Measurements from ENCODE around the gene GLG1. TPM values are rescaled to one million over a fixed set of nuclear protein-coding genes. Genes with fewer than 3 reads are reported as not detected.
"Not testable (repeated sequence)": the region's sequence is repeated elsewhere in the genome, so short reads cannot be mapped to it uniquely, and the experiment has no call there.

GLG1 gene
- total RNA-seq, 1 donor from 2014 or later = 158 TPM

DNA sequence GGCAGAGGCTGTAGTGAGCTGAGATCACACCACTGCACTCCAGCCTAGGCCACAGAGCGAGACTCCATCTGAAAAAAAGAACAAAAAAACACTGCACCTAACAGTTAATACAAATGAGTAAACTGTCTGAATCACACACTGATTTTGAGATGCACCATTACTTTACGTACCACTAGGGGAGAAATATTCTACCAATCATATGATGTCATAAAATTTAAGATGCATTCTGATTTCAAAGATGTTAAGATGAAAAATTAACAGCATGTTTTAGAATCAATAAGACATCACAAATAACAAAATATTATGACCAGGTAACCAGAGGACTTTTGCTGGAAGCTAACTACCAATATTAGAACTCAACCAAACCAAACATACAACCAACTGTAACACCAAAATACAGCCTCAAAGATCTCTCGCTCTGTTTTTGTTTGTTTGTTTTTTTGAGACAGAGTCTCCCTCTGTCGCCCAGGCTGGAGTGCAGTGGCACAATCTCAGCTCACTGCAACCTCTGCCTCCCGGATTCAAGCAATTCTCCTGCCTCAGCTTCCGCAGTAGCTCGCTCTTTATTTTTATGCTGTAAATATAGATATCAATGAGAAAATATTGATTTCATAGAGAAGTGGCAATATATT lies 31.6 kb downstream of the GLG1 start:
- no peak for DNase-seq

DNA sequence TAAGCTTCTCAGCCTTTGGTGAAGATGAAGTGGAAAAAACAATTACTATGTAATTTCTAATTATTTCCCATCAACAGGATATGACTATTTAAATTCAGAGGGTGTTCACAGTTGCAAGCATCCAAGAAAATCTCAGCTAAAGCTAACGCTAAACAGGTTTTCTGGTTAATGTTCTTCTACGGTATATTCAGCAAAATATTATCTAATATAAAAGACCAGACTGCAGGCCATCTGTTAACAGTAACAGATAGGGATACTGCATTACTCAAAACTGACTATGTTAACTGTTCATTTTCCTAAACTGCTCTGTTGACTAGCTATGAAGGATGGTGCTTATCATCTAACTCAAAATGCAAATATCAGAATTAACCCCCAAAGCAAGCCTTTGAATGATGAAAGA lies 32.8 kb downstream of the GLG1 start:
- DNase-seq = no peak

DNA sequence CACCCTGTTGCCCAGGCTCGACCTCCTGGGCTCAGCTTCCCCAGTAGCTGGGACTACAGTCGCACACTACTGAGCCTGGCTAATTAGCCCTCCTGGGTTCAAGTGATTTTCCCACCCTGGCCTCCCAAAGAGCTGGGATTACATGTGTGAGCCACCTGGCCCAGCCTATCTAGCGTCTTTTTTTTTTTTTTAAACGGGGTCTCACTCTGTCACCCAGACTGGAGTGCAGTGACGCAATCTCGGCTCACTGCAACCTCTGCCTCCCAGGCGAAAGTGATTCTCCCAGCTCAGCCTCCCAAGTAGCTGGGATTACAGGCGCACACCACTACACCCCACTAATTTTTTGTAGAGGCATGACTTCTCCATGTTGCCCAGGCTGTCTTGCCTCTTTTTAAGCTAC lies 33.3 kb downstream of the GLG1 start:
- DNase-seq = no peak

DNA sequence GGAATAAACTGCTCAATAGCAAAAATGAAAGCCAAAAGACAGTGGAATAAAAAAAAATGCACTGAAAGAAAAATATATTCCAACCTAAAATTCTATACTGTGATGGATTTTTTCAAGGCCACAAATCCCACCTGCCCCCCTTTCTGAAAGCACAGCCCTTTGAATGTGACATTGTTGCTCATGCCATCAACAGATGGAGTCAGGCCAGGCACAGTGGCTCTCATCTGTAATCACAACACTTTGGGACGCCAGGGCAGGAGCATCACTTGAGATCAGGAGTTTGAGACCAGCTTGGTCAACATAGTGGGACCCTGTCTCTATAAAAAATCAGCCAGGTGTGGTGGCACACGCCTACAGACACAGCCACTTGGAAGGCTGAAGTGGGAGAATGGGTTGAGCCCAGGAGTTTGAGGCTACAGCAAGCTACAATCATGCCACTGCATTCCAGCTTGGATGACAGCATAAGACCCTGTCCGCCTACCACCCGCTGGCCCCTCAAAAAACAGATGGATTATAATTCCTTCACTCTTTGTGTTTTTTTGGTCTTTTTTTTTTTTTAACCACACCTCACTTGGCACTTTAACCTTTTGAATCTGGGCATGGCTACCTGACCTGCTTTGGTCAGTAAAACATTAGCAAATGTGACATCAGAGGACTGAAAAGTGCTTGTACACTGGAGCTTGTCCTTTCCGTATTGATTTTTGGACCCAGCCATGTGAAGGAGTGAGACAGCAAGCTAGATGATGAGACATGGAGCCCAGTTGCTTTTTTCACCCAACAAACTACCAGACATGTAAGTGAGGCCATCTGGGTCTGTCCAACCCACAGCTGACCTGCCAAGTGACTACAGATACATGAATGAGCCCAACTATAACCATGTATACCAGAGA lies 36.3 kb downstream of the GLG1 start:
- no peak for DNase-seq

DNA sequence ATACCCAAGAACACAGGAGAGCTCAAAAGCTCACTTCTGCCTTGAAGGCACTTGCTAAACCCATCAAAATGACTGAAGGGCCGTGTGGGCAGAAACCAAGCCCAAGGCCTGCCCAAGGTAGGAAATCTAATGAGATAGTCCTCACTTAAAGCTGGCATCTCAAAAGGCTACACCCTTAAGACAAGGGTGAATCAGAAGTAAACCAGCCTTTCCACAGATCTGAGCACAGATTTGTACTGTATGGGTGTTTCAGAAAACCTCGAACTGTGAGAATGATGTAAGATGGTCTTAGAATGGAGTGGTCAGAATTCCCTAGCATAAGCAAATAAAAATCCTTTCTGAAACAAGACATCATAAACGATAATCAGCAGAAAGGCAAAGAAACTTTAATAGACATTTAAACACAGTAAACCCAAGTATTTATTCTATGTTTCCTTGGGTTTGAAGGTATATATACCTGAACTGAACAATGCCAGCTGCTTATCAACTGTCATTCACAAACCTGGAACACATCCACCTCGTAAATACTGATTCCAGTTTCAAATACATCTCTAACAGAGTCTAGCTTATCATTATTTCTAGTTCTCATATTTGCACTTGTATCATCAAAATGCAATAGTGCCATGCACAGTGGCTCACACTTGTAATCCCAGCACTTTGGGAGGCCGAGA lies 37.8 kb downstream of the GLG1 start:
- DNase-seq = no peak

DNA sequence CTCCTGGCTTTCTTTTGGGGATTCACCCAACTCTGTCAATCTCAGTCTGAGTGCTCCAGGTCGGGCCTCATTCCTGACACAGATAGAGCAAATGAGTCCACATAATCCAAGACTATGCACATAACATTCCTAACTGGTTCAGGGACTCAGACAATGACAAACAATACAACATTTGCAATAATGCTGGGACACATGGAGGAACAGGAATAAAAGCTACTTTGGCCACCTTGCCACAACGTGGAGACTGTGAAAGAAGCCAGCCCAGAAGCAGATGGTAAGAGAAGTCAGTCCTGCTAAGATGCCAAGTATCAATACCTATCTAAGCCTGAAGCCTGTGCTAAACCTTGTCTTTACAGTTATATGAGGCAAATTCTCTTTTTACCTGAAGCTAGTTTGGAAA lies 39.0 kb downstream of the GLG1 start:
- DNase-seq = no peak

DNA sequence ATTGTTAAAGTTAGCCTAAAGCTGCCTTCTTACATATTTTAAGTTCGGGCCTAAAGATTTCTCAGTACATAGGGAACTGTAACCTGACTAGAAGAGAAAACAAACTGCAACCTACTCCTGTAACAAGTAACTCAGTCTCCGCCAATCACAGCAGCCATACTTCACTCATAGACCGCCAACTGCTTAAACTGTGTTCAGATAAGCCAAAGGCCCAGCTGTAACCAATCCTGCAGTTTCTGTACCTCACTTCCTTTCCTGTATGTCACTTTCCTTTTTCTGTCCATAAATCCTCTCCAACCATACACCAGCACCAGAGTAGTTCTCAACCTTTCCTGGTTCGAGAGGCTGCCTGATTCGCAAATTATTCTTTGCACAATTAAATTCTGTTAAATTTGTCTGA lies 41.5 kb downstream of the GLG1 start:
- DNase-seq = no peak

DNA sequence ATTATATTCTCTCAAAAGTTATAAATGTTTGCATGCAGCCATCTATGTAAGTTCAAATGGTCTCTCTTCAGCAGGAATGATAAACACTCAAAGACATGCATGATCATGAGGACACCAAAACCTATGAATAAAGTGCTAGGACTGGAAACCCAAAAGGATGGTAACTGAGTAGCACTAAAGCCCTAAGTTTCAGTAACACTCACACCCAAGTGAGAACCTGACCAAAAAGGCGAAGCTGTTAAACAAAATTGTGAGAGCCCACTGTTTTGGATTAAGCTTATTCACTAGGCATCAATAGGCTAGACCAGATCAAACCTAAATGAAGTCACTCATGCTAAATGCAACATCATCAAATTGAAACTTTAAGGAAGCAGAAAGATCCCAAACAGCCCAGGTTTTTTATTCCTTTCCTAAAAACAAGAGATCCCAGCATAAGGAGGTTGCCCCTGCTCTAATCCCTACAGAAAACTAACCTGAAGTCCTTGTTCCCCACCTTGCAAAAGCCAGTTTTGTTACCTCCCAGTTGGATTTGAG lies 42.4 kb downstream of the GLG1 start:
- DNase-seq = no peak

DNA sequence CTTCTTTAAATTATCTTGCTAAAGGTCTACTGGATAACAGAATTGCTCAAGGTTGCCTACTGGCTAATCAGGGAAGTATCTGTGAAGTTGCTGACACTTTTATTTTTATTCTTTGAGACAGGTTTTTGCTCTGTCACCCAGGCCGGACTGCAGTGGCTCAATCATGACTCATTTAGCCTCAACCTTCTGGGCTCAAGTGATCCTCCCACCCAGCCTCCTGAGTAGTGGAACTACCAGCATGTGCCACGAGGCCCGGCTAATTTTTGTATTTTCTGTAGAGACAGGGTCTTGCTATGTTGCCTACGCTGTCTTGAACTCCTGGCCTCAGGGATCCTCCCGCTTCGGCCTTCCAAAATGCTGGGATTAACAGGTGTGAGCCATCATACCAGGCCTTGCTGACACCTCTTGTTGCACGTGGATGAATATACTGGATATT lies 43.1 kb downstream of the GLG1 start:
- no peak for DNase-seq

DNA sequence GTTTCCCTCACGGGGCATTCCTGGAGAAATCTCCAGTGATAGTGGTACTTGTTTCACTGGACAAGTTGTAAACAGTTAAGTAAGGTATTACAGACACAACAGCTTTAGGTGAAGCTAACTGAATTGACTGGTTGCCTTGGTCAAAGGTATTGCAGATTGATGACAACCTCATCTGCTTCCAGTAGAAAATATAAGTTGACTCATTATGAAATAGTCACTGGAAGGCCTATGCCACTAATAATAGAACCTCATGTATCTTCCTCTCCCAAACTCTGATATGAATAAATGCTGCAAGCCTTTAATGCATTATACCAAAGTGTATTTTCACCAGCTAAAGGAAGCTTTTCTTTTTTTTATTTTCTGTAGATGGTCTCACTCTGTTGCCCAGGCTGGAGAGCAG lies 44.8 kb downstream of the GLG1 start:
- DNase-seq = no peak

DNA sequence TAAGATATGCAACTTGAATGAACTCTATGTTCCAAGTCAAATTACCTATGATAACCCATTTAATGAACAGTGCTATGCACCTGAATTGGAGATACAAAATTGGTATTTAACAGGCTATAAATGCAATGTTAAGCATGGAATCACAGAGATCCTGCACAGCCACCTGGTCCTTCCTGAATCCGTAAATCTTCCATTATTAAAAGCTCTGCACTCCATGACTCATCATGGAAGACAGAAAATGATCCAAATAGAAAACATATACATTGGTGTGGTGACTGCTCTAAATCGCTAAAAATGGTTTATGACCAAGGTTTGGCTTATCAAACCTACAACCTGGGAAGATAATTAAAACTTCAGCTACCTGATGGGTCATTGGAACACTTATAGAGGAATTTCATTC lies 45.3 kb downstream of the GLG1 start:
- DNase-seq = no peak

DNA sequence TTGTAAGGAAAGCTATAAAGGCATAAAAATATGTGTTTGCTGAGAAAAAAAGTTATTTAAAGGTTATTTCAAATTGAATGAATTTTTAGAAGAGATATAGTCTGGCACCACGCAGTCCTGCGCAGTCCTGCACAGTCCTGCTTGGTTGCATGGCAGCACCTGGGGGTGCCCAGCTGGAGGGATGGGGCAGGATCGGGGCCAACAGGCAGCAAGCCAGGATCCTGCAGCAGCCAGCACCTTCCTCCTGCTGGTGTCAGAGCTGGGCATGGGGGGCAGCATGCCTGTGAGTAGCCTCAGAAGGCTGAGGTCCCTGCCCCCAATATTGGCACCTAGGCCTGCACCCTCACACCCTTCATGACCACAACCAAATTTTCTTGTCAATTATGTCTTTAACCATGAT lies 46.0 kb downstream of the GLG1 start:
- no peak for DNase-seq

DNA sequence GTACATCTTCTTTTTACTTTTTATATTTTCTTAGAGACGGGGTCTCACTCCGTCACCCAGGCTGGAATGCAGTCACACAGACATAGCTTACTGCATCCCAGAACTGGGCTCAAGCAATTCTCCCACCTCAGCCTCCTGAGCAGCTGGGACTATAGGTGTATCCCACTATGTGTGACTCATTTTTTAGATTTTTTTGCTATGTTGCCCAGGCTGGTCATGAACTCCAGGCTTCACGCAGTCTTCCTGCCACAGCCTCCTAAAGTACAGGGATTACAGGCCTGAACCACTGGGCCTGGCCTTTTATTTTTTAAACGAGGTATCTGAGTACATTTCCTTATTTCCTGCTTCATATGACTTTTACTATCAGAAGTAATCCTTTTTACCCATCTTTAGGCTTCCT lies 48.0 kb downstream of the GLG1 start:
- no peak for DNase-seq

DNA sequence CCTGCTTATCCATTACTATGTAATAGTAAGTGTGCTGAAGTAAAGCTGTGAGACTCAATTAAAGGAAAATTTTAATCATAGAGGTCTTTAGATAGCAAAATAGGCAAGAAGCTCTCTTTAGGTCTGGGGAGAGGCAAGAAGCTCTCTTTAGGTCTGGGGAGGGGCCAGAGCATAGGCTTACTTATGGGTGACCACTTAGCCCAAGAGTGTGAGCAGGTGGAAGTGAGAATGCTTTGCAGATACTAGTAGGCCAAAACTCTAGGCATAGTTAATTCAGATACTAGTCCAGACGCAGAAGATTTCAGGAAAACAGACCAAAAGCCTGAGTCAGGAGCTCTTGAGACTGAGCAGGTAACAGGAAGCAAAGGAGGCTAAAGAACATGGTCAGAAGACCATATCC lies 49.6 kb downstream of the GLG1 start:
- DNase-seq = no peak

DNA sequence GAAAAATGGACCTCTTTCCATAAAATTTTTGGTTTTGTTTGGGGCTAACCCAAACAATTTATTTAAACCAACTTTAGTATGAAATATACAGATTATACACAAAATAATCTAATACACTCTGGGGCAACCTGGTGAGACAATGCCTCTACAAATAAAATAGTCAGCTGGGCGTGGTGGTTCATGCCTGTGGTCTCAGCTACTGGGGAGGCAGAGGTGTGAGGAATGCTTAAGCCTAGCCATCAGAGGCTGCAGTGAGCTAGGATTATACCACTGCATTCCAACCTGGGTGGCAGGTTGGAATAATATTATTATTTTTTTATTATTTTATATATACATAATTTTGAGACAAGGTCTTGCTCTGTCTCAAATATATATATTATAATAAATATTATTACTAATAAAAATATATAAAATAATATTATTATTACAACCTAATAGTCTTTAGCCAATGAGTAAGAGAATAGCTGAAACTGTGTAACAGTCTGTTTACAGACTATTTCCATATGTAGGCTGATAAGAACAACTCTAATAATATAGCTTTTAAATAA lies 50.5 kb downstream of the GLG1 start:
- DNase-seq = no peak

DNA sequence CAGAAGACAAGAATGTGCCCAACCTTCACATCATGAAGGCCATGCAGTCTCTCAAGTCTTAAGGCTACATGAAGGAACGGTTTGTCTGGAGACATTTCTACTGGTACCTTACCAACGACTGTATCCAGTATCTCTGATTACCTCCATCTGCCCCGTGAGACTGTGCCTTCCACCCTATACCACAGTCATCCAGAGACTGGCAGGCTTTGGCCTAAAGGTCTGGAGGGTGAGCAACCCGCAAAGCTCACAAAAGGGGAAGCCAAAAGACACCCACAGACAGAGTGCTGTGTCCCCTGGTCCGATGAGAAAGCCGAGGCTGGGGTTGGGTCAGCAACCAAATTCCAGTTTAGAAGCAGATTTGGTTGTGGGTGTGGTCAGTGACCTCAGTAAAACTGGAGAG lies 54.6 kb downstream of the GLG1 start:
- not testable (repeated sequence) for DNase-seq

DNA sequence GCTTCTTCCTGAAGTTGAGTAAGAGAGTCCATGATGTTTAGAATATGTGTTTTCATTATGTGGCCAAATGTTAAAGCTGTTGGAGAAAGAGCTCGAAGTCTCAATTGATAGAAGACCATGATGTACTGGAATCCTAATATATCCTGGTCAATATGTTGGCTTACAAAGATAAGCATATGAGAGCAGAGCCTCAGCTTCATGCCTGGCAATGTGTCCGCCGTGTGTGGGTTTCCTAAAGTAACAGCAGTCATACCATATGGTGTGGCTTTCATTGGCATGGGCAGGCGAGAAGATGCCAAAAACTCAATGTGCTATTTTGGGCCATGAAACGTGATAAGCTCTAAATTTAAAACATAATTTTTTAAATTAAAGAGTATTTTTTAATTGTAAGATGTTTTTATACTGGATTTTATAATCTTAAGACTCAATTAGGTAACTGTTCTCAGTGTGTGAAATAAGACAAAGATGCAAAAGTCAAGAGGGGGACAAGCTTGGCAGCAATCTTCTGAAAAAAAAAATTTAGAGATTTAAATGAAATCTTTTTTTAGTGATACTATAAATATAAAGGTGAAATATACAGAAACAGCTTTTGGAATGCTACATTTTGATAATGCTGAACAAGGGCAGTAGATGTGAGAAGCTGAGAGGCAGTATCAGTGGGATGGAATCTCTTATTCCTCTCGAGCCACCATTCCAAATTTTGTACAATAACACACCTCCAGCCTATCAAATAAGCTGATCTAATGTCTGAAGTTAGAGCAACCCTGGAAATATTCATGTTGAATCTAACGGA lies 56.5 kb downstream of the GLG1 start:
- DNase-seq = not testable (repeated sequence)

DNA sequence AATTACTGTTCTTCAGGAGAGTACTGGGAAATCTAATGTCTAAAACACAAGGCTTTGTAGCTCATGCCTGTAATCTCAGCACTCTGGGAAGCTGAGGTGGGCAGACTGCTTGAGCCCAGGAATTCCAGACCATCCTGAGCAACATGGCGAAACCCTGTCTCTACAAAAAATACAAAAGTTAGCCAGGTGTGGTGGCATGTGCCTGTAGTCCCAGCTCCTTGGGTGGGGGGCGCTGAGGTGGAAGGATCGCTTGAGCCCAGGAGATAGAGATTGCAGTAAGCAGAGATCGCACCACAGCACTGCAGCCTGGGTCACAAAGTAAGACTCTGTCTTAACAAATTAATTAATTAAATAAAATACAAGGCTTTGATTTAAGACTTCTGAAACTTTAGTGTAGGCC lies 60.8 kb downstream of the GLG1 start:
- DNase-seq = not testable (repeated sequence)

DNA sequence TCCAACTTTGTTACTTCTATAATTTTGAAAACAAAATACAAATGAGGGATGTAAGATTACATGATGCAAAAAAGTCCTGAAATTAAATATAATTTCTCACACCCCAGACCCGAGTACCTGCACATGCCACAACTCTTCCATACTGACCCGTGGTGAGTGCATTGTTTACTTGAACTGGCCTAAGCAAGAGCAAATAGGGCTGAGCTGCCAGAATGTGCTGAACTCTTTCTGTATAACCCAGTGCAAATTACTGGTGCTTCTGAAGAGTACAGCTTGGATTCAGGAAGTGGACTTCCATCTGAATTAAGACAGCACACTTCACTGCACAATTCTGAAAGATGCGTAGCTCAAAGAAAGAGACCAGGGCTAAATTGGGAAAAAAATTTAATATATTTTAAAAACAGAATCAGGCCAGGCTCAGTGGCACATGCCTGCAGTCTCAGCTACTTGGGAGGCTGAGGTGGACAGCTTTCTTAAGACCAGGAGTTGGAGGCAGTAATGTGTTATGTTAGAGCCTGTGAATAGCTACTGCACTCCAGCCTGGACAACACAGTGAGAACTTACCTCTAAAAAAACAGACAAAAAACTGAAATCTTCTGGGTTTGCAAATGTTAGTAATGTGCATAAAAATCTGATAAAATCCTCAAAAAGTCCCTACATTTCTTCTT lies 63.9 kb downstream of the GLG1 start:
- DNase-seq = not testable (repeated sequence)

DNA sequence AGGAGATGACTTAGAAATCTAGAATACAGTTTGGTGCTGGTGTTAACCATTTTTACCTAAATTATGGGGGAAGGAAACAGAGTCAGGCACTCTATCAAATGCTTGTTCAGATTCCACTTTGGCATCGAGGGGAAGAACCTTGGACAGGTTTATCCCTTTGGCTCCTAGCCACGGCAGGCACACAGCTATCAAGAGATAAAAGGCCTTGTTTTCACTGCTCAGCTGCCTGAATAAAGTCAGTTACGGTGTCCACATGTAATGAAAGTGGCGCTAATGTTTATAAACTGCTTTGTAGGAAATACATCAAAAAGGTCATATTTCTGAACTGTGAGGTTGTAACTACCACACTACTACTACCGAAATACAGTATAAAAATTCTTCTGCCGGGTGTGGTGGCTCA lies 66.3 kb downstream of the GLG1 start:
- not testable (repeated sequence) for DNase-seq

DNA sequence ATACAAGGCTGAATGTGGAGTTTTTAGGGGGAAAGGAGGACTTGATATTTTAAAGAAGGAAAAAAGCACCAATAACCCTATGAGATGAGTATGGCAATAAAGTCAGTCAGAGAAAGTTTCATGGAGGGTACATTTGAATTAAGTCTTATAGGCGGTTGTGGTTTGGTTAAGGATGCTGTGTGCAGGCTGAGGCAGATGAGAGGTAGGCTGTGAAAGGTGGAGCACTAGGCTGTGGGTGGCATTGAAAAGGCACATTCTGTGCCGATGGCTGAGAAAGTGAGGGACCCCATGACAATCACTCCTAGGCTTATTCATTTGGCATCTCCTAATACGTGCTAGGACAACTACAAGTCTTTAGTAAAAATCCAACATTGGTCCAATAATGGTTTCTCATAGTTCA lies 68.1 kb downstream of the GLG1 start:
- not testable (repeated sequence) for DNase-seq

Data from tongue (tissue), 2 donors.